Suprapubic skin (tissue), 3 donors: ENCODE results near the gene IL37.

Experiments used
- CTCF ChIP-seq, 2 donors: fragments of 200-600 bp in 1 of 2; fragments of 450-650 bp in 1 of 2; sonication (generic) in 1 of 2; IDR thresholded peaks; one replicate each; pipeline ENCODE4 v1.5.1; 2016 to 2019; ENCODE audit warnings: antibody characterized with exemption in 2 of 2, mild to moderate bottlenecking in 1 of 2, moderate library complexity in 1 of 2
- EP300 ChIP-seq: sonication (generic); formaldehyde crosslinking; IDR thresholded peaks from one replicate; pipeline ENCODE4 v1.6.1; 2017; ENCODE audit warnings: antibody characterized with exemption
- POLR2A ChIP-seq, 2 donors: fragments of 450-650 bp; IDR thresholded peaks; one replicate each; pipeline ENCODE4 v1.6.1; 2017; ENCODE audit warnings: antibody characterized with exemption in 2 of 2, mild to moderate bottlenecking in 2 of 2, moderate library complexity in 2 of 2

- TF ChIP-seq CTCF (IDR thresholded peaks at IDR 0.05) (no peak), EP300 (no peak), POLR2A (IDR thresholded peaks at IDR 0.05) (no peak)
Measured at GRCh38 chr2:112867701-112868631, 43.0 kb upstream of the IL37 start.
